HepG2 (cell line): ENCODE measurements around the gene SUOX. TPM values are rescaled to one million over a fixed set of nuclear protein-coding genes. Genes with fewer than 3 reads are reported as not detected.
A peak's percentile ranks its signal among the peaks of the same experiment; 100 is the strongest.

Experiments
- AFF4 ChIP-seq: sonication (generic); formaldehyde crosslinking; IDR thresholded peaks from 2 replicates; pipeline ENCODE4 v1.4.0; 2020; ENCODE audit warnings: missing genetic modification reagents
- CHCHD3 ChIP-seq: sonication (generic); formaldehyde crosslinking; IDR thresholded peaks from 2 replicates; pipeline ENCODE4 v1.8.0; 2022; ENCODE audit warnings: mild to moderate bottlenecking, missing genetic modification reagents, moderate library complexity
- DBP ChIP-seq: sonication (generic); formaldehyde crosslinking; IDR thresholded peaks from 2 replicates; pipeline ENCODE4 v1.4.0; 2020; ENCODE audit warnings: missing genetic modification reagents; ENCODE audit errors: not compliant biosample characterization
- KDM6A ChIP-seq: IDR thresholded peaks from 2 replicates; pipeline ENCODE4 v1.6.1; 2016; ENCODE audit warnings: low read depth
- MBNL3 ChIP-seq: fragments of 250-450 bp; sonication (Bioruptor Pico); conservative IDR thresholded peaks from 2 replicates; pipeline ENCODE4 v1.8.0; 2022; ENCODE audit warnings: mild to moderate bottlenecking, inconsistent platforms
- MIER2 ChIP-seq: IDR thresholded peaks from 2 replicates; pipeline ENCODE4 v1.6.1; 2016; ENCODE audit warnings: missing biosample characterization, missing genetic modification reagents
- NKX3-1 ChIP-seq: sonication (generic); formaldehyde crosslinking; IDR thresholded peaks from 2 replicates; pipeline ENCODE4 v1.5.0; 2020; ENCODE audit warnings: missing genetic modification reagents
- PRPF4 ChIP-seq: fragments of 200-400 bp; formaldehyde crosslinking; IDR thresholded peaks from 2 replicates; pipeline ENCODE4 v1.6.1; 2016; ENCODE audit warnings: low read length, low read depth; ENCODE audit not compliant: poor library complexity, severe bottlenecking
- RFX3 ChIP-seq: IDR thresholded peaks from 2 replicates; pipeline ENCODE4 v1.6.1; 2016; ENCODE audit warnings: missing biosample characterization, missing genetic modification reagents
- SIX4 ChIP-seq: sonication (generic); formaldehyde crosslinking; IDR thresholded peaks from 2 replicates; pipeline ENCODE4 v1.4.0; 2020; ENCODE audit warnings: missing genetic modification reagents
- SP2 ChIP-seq: sonication (generic); formaldehyde crosslinking; IDR thresholded peaks from 2 replicates; pipeline ENCODE4 v1.5.1; 2020; ENCODE audit warnings: mild to moderate bottlenecking, missing genetic modification reagents
- SYNCRIP ChIP-seq: fragments of 200-400 bp; formaldehyde crosslinking; IDR thresholded peaks from 2 replicates; pipeline ENCODE4 v1.6.1; 2018; ENCODE audit warnings: mild to moderate bottlenecking, low read depth, low read length; ENCODE audit not compliant: insufficient read depth
- THYN1 ChIP-seq: sonication (generic); formaldehyde crosslinking; IDR thresholded peaks from 2 replicates; pipeline ENCODE4 v1.8.1; 2023; ENCODE audit warnings: low read depth, mild to moderate bottlenecking, moderate library complexity, missing genetic modification reagents, borderline replicate concordance
- ZMYM3 ChIP-seq: sonication (generic); formaldehyde crosslinking; IDR thresholded peaks from 2 replicates; pipeline ENCODE4 v1.5.1; 2020; ENCODE audit warnings: mild to moderate bottlenecking, missing genetic modification reagents
- ZNF446 ChIP-seq: sonication (generic); formaldehyde crosslinking; IDR thresholded peaks from 2 replicates; pipeline ENCODE4 v1.5.0; 2020; ENCODE audit warnings: mild to moderate bottlenecking, missing genetic modification reagents
- ZNF646 ChIP-seq: sonication (generic); formaldehyde crosslinking; IDR thresholded peaks from 2 replicates; pipeline ENCODE4 v1.9.0; 2021; ENCODE audit warnings: mild to moderate bottlenecking, missing genetic modification reagents
- ZNF749 ChIP-seq: sonication (generic); formaldehyde crosslinking; IDR thresholded peaks from 2 replicates; pipeline ENCODE4 v1.8.0; 2022; ENCODE audit warnings: mild to moderate bottlenecking, missing genetic modification reagents, moderate library complexity, borderline replicate concordance
- ZNF766 ChIP-seq: sonication (generic); formaldehyde crosslinking; IDR thresholded peaks from 2 replicates; pipeline ENCODE4 v1.5.0; 2020; ENCODE audit warnings: missing genetic modification reagents, borderline replicate concordance
- ZNF790 ChIP-seq: sonication (generic); formaldehyde crosslinking; IDR thresholded peaks from 2 replicates; pipeline ENCODE4 v1.8.0; 2022; ENCODE audit warnings: missing genetic modification reagents, mild to moderate bottlenecking, borderline replicate concordance
- polyA plus RNA-seq, 8 experiments: library from polyadenylated mRNA; depleted of rRNA in 3 of 8; stranded (reverse) in 7 of 8; unstranded in 1 of 8; fragments of >200 nt; fragmentation: Illumina TruSeq in 4 of 8; extraction: Trizol in 4 of 8; gene quantifications; 2 replicates each; pipeline versions ENCODE4 v1.2.1 to v1.2.3, GENCODE V29; 2011 to 2016; ENCODE audit warnings: low read depth in 4 of 8, missing spikeins in 1 of 8, mixed read lengths in 1 of 8; ENCODE audit not compliant: insufficient read depth in 1 of 8
- total RNA-seq, 5 experiments: library from RNA; depleted of rRNA; stranded (reverse); fragments of >200 nt; fragmentation: Illumina TruSeq; extraction: Trizol; gene quantifications; 2 replicates each; pipeline ENCODE4 v1.2.3, GENCODE V29; 2016; ENCODE audit warnings: low read depth in 1 of 5

Gene SUOX
- total and polyA plus RNA-seq, 2 of the 13 experiments (the other 11 are each of a cell fraction or from before 2014, with no cell fraction given): 23.9 to 25.9 TPM

- TF ChIP-seq AFF4: no peak; the same call in 1 of the 2 replicates
- no peak for TF ChIP-seq NKX3-1 (CRISPR knock-in tag)
- no peak for TF ChIP-seq ZNF646 (CRISPR knock-in tag)
- TF ChIP-seq ZNF766 (CRISPR knock-in tag): no peak
- TF ChIP-seq ZMYM3 (CRISPR knock-in tag): 0 out of 2 replicates have a peak, but pooled peaks have one; percentile 41
- no peak; the same call in 1 of the 2 replicates for TF ChIP-seq SIX4 (CRISPR knock-in tag)
- no peak for TF ChIP-seq DBP (CRISPR knock-in tag)
- TF ChIP-seq THYN1 (CRISPR knock-in tag): no peak
- no peak for TF ChIP-seq ZNF790 (CRISPR knock-in tag)
- TF ChIP-seq SYNCRIP: no peak
- TF ChIP-seq MBNL3 (CRISPR knock-in tag): no peak
- no peak for TF ChIP-seq MIER2
- TF ChIP-seq SP2: peak; percentile 100
- no peak for TF ChIP-seq CHCHD3 (CRISPR knock-in tag)
- no peak; the same call in 1 of the 2 replicates for TF ChIP-seq KDM6A (CRISPR knock-in tag)
- TF ChIP-seq ZNF749: no peak; the same call in 1 of the 2 replicates
- no peak for TF ChIP-seq ZNF446 (CRISPR knock-in tag)
- TF ChIP-seq RFX3 (CRISPR knock-in tag): no peak
- TF ChIP-seq PRPF4: no peak
Observed at GRCh38 chr12:55973599-55974307, 23.3 kb upstream of the SUOX start, which contains the start of gene RAB5B (continued).
